Neural progenitor cell (in vitro differentiated cells): ENCODE measurements around the gene NT5C1A.

Source experiments
- CTCF ChIP-seq: fragments of 200-600 bp; sonication (generic); IDR thresholded peaks from 2 replicates; pipeline ENCODE4 v1.5.1; 2017; ENCODE audit warnings: antibody characterized with exemption, mild to moderate bottlenecking
- EZH2 ChIP-seq: fragments of 200-600 bp; sonication (generic); IDR thresholded peaks from 2 replicates; pipeline ENCODE4 v1.6.1; 2017; ENCODE audit warnings: antibody characterized with exemption, mild to moderate bottlenecking, moderate library complexity
- EZH2phosphoT487 ChIP-seq: fragments of 200-600 bp; sonication (generic); IDR thresholded peaks from 2 replicates; pipeline ENCODE4 v1.6.1; 2017; ENCODE audit warnings: antibody characterized with exemption

GRCh38 chr1:39671433-39671792 lies 494 bp downstream of the NT5C1A start:
- no peak for TF ChIP-seq CTCF
- TF ChIP-seq EZH2, result no peak
- peak; percentile 73 for TF ChIP-seq EZH2phosphoT487
